Spleen (tissue), 11 donors: ENCODE measurements around the gene SUN5. TPM values are rescaled to one million over a fixed set of nuclear protein-coding genes. Genes with fewer than 3 reads are reported as not detected.

Experiments
- DNase-seq: peaks from one replicate; pipeline ENCODE4 v3.0.0-alpha.2; 2020
- H3K27ac ChIP-seq, 8 donors: fragments of 200-600 bp; sonication (generic) in 7 of 8; 1 replicate in 4 of 8; 2 replicates in 4 of 8; pipeline versions ENCODE4 v1.5.0 to v1.8.0; 2016 to 2021; ENCODE audit warnings: inconsistent platforms in 4 of 8, mild to moderate bottlenecking in 4 of 8, moderate library complexity in 1 of 8
- H3K27me3 ChIP-seq, 7 donors: fragments of 200-600 bp; sonication (generic) in 6 of 7; replicated peaks in 1 of 7; 1 replicate in 4 of 7; 2 replicates in 3 of 7; pipeline versions ENCODE4 v1.5.0 to v1.8.0; 2016 to 2021; ENCODE audit warnings: inconsistent platforms in 3 of 7, mild to moderate bottlenecking in 1 of 7
- H3K36me3 ChIP-seq, 6 donors: fragments of 200-600 bp; sonication (generic) in 5 of 6; 1 replicate in 4 of 6; 2 replicates in 2 of 6; pipeline versions ENCODE4 v1.5.0 to v1.8.0; 2016 to 2021; ENCODE audit warnings: inconsistent platforms in 2 of 6
- H3K4me1 ChIP-seq, 6 donors: fragments of 200-600 bp; sonication (generic) in 5 of 6; 1 replicate in 3 of 6; 2 replicates in 3 of 6; pipeline versions ENCODE4 v1.5.0 to v1.8.0; 2016 to 2021; ENCODE audit warnings: inconsistent platforms in 3 of 6
- H3K4me3 ChIP-seq, 8 donors: fragments of 200-600 bp; sonication (generic) in 7 of 8; 1 replicate in 4 of 8; 2 replicates in 4 of 8; pipeline versions ENCODE4 v1.5.0 to v1.8.0; 2016 to 2021; ENCODE audit warnings: inconsistent platforms in 4 of 8, mild to moderate bottlenecking in 4 of 8, moderate library complexity in 2 of 8
- H3K9me3 ChIP-seq, 8 donors: fragments of 200-600 bp; sonication (generic) in 7 of 8; 1 replicate in 4 of 8; 2 replicates in 4 of 8; pipeline versions ENCODE4 v1.5.0 to v1.8.0; 2016 to 2021; ENCODE audit warnings: inconsistent platforms in 4 of 8
- POLR2A ChIP-seq, 3 donors: fragments of 450-650 bp; IDR thresholded peaks; one replicate each; pipeline ENCODE4 v1.5.1; 2017; ENCODE audit warnings: antibody characterized with exemption in 3 of 3, mild to moderate bottlenecking in 1 of 3
- POLR2AphosphoS5 ChIP-seq, 3 donors: sonication (generic); formaldehyde crosslinking; IDR thresholded peaks; one replicate each; pipeline ENCODE4 v1.5.1; 2017; ENCODE audit warnings: antibody characterized with exemption in 3 of 3
- WGBS, 5 donors: extraction: QIAGEN DNeasy Blood & Tissue Kit in 3 of 5; methylation state at CpG; one replicate each; pipeline versions ENCODE4 v1.1.5 to v1.1.7; 2013 to 2018; 5-methylcytosine and 5-hydroxymethylcytosine counted together
- intact Hi-C: fragments of 100-400 bp; cut with DNase I; formaldehyde crosslinking; loops from one replicate; pipeline ENCODE4 v1.15.0; 2023; ENCODE audit warnings: low total_unique reads
- polyA plus RNA-seq, 3 donors: library from polyadenylated mRNA; stranded (reverse); fragments of 200-250 nt; gene quantifications; one replicate each; pipeline ENCODE4 v1.2.1, GENCODE V29; 2013
- total RNA-seq, 7 donors: library from RNA; depleted of rRNA in 3 of 7; stranded (reverse); fragments of >200 nt in 3 of 7; fragmentation: NEBNext Ultra II Directional in 4 of 7; extraction: Animal tissue kit (Norgen Biotek cat#: 25700) in 4 of 7; gene quantifications; one replicate each; pipeline versions ENCODE4 v1.1.0 to v1.2.1, GENCODE V29; 2016 to 2021
- TF ChIP-seq, protein P1 (sequence below), 11 experiments: fragments of 200-600 bp in 7 of 11; fragments of 450-650 bp in 4 of 11; sonication (generic) in 4 of 11; IDR thresholded peaks in 8 of 11; conservative IDR thresholded peaks in 3 of 11; 1 replicate in 7 of 11; 2 replicates in 4 of 11; pipeline versions ENCODE4 v1.4.0 to v1.8.0; 2016 to 2021; ENCODE audit warnings: antibody characterized with exemption in 11 of 11, inconsistent platforms in 4 of 11, mild to moderate bottlenecking in 1 of 11
- donor health status: healthy with polysubstance abuse.
- donor health status: DM: no; HTN: no; CAD: no; lungs with moderate emphysema.
- donor health status: DM: no; HTN: no; CAD: no.
- donor health status: Bipolar disorder and iron deficiency.
- donor health status: healthy.
- donor health status: DM: no; HTN: no; CAD: no.
- donor health status: DM: yes; HTN: yes; CAD: no.

The SUN5 gene
- total and polyA plus RNA-seq, 10 donors: not detected

DNA sequence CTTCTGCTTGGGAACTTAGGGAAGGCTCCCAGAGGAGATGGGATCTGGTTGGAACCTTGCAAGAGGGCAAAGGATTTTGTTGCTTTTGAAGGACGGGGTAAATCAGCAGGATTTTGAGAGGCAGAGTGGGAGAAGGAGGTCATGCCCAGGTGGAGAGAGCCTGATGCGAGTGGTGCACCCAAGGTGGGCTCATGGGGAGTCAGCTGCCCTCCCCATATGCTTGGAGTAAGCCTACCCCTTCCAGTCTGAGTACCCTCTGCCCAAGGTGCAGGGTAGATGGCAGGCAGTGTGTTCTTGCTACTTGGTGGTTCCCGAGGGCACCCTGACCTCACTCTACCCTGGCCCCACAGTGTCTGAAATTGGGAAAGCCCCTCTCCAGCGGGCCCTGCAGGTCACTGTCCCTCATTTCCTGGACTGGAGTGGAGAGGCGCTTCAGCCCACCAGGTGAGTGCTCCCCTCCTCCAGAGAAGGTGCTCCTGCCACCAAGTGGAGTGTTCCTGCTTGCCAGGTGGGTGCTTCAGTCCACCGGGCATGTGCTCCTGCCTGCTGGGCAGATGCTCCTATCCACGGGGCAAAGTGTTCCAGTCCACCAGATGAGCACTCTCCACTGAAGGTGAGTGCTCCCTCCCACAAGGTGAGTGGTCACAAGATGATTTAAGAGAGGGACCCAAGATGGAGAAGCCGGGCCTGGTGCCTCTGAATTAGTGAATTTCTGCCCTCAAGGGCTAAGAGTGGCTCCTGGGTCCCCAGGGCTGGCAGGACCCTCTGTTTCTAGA lies 6.6 kb upstream of the SUN5 start:
- Histone ChIP-seq H3K4me1 (peaks cover 0 to 10% (median 0%) of the 10 kb centered on the region in 6 donors), H3K4me3 (no peak overlapping the region), H3K27me3 (peaks cover 0 to 8% (median 0%) of the 10 kb centered on the region in 7 donors), H3K36me3 (no peaks in the 10 kb centered on the region), H3K9me3 (peaks cover 0 to under 1% (median 0%) of the 10 kb centered on the region in 8 donors), H3K27ac (no peak overlapping the region)
- DNase-seq: peak; percentile 54
- 81 to 92% (median 85%) methylated on average over 6 to 8 of the region's 8 CpGs for WGBS, 5 donors
- intact Hi-C loops: no loop called here
- TF ChIP-seq POLR2AphosphoS5 (IDR thresholded peaks at IDR 0.05) (no peak), POLR2A (IDR thresholded peaks at IDR 0.05) (no peak)
- TF ChIP-seq, protein P1, sequence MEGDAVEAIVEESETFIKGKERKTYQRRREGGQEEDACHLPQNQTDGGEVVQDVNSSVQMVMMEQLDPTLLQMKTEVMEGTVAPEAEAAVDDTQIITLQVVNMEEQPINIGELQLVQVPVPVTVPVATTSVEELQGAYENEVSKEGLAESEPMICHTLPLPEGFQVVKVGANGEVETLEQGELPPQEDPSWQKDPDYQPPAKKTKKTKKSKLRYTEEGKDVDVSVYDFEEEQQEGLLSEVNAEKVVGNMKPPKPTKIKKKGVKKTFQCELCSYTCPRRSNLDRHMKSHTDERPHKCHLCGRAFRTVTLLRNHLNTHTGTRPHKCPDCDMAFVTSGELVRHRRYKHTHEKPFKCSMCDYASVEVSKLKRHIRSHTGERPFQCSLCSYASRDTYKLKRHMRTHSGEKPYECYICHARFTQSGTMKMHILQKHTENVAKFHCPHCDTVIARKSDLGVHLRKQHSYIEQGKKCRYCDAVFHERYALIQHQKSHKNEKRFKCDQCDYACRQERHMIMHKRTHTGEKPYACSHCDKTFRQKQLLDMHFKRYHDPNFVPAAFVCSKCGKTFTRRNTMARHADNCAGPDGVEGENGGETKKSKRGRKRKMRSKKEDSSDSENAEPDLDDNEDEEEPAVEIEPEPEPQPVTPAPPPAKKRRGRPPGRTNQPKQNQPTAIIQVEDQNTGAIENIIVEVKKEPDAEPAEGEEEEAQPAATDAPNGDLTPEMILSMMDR (IDR thresholded peaks at IDR 0.05 in 8 of 11, conservative IDR thresholded peaks at IDR 0.05 in 3 of 11): no peak

GRCh38 chr20:33010133-33010504 lies 5.9 kb upstream of the SUN5 start:
- intact Hi-C loops: no loop called here
- no peak for TF ChIP-seq POLR2AphosphoS5 (IDR thresholded peaks at IDR 0.05)
- TF ChIP-seq, protein P1 (IDR thresholded peaks at IDR 0.05 in 8 of 11, conservative IDR thresholded peaks at IDR 0.05 in 3 of 11): no peak
- no peak for TF ChIP-seq POLR2A (IDR thresholded peaks at IDR 0.05)
- H3K27ac ChIP-seq: no peak overlapping the region
- H3K9me3 ChIP-seq: peaks cover 0 to 8% (median 5%) of the 10 kb centered on the region in 8 donors
- H3K4me3 ChIP-seq: no peak overlapping the region
- peak; percentile 39 for DNase-seq
- WGBS, 5 donors: 74 to 92% (median 89%) methylated on average over 5 of the region's 5 CpGs
- no peaks in the 10 kb centered on the region for H3K36me3 ChIP-seq
- H3K27me3 ChIP-seq: peaks cover 0 to 6% (median 0%) of the 10 kb centered on the region in 7 donors
- peaks cover 0 to 10% (median 0%) of the 10 kb centered on the region in 6 donors for H3K4me1 ChIP-seq

- peak; percentile 67 for DNase-seq
- intact Hi-C loops: loop anchor here (5.0 kb wide), 1 partner anchor 107 kb away; no protein-coding TSS in a partner anchor
Measured at GRCh38 chr20:33009214-33010132, 5.2 kb upstream of the SUN5 start.

DNA sequence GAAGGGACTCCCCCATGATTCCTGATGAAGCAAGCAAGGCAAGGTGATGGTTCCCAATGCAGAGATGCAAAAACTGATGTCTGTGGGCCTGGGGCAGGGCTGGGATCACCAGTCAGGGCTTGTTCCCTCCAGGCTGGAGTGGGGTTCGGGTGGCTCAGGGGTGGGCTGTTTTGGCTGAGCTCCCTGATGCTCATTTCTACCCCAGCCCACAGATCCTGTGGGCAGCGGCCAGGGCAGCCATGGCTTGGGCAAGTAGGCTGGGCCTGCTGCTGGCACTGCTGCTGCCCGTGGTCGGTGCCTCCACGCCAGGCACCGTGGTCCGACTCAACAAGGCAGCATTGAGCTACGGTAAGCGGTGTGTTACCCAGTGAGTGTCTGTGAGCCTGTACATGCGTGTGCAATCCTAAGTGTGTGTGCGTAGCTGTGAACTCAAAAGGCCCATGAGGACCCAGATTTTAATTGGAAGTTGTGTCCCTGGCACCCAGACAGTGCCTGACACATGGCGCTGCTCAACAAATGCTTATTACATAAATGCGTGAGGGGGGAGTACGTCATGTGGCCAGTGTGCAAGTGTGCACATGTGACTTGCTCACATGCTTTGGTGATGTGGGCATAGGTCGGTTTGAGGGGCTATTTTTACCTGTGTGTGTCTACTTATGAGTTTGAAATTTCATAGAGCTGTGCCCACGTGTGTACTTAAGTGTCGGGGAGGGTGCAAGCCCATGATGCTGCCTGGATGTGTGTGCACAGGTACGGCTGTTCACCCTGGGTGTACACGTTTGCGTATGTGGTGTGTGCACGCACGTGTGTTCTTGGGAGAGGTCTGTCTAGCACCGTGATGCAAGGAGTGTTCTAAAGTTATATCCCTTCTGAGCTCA lies 4.3 kb upstream of the SUN5 start:
- peak; percentile 62 for DNase-seq
- Histone ChIP-seq H3K27ac (no peak overlapping the region), H3K4me3 (no peak overlapping the region), H3K4me1 (peaks cover 0 to 10% (median 0%) of the 10 kb centered on the region in 6 donors), H3K9me3 (peaks cover 0 to 12% (median 8%) of the 10 kb centered on the region in 8 donors), H3K27me3 (peaks cover 0 to under 1% (median 0%) of the 10 kb centered on the region in 7 donors), H3K36me3 (no peaks in the 10 kb centered on the region)
- TF ChIP-seq POLR2AphosphoS5 (IDR thresholded peaks at IDR 0.05) (no peak), POLR2A (IDR thresholded peaks at IDR 0.05) (no peak)
- TF ChIP-seq, protein P1 (IDR thresholded peaks at IDR 0.05 in 8 of 11, conservative IDR thresholded peaks at IDR 0.05 in 3 of 11): no peak
- 82 to 93% (median 89%) methylated on average over 21 to 23 of the region's 23 CpGs for WGBS, 5 donors
- intact Hi-C loops: loop anchor here (5.0 kb wide), 1 partner anchor 106 kb away; no protein-coding TSS in a partner anchor

More at GRCh38 chr20:33009214-33010132, 5.2 kb upstream of the SUN5 start:
- TF ChIP-seq POLR2AphosphoS5 (IDR thresholded peaks at IDR 0.05): no peak
- 67 to 81% (median 71%) methylated on average over 16 to 19 of the region's 19 CpGs for WGBS, 5 donors
- Histone ChIP-seq H3K9me3 (peaks cover 0 to 12% (median 8%) of the 10 kb centered on the region in 8 donors), H3K4me3 (no peak overlapping the region), H3K27me3 (peaks cover 0 to 6% (median 0%) of the 10 kb centered on the region in 7 donors), H3K27ac (no peak overlapping the region), H3K4me1 (peaks cover 0 to 10% (median 0%) of the 10 kb centered on the region in 6 donors), H3K36me3 (no peaks in the 10 kb centered on the region)
